ENCODE data around the gene SMARCA2.

- TF ChIP-seq CTCF (conservative IDR thresholded peaks at IDR 0.05; ENCODE audit: low read depth, low read length) (no peak), EZH2phosphoT487 (IDR thresholded peaks at IDR 0.05; ENCODE audit: borderline replicate concordance, low read length) (no peak), EZH2 (IDR thresholded peaks at IDR 0.05; ENCODE audit: low read length, unreplicated experiment) (no peak)
Observed at GRCh38 chr9:2014696-2015580, at the start of gene SMARCA2.

All from PC-3 (cell line).